WTC11 (cell line): ENCODE measurements around the gene TBL1XR1. TPM values are rescaled to one million over a fixed set of nuclear protein-coding genes. Genes with fewer than 3 reads are reported as not detected.

Experiments
- ATAC-seq: fragments of 200-7000 bp; cut with Tn5 transposase; 2 replicates; pipeline ENCODE4 v1.10.0; 2021; ENCODE audit warnings: mild to moderate bottlenecking, moderate library complexity
- CTCF ChIA-PET: fragments of 300-600 bp; sonication (Branson Sonifier 250); formaldehyde crosslinking; loops from one replicate; lab custom pipeline; 2021; ENCODE audit warnings: antibody characterized with exemption; lab: Charles Lee
- POLR2A ChIA-PET: fragments of 350-600 bp; sonication (Branson Sonifier 250); formaldehyde crosslinking; loops from one replicate; lab custom pipeline; 2021; ENCODE audit warnings: antibody characterized with exemption; lab: Charles Lee
- DNase-seq: peaks from one replicate; pipeline ENCODE4 v3.0.0; 2021; ENCODE audit warnings: low spot score
- H3K27ac Mint-ChIP-seq: 2 replicates; pipeline ENCODE4 v1.8.0; 2021; ENCODE audit warnings: mixed read lengths
- H3K27me3 Mint-ChIP-seq: 2 replicates; pipeline ENCODE4 v1.8.0; 2021; ENCODE audit warnings: low read depth, mild to moderate bottlenecking, moderate library complexity, mixed read lengths
- H3K36me3 Mint-ChIP-seq: 2 replicates; pipeline ENCODE4 v1.8.0; 2021; ENCODE audit warnings: mixed read lengths
- H3K4me1 Mint-ChIP-seq: 2 replicates; pipeline ENCODE4 v1.8.0; 2022; ENCODE audit warnings: mixed read lengths
- H3K4me3 Mint-ChIP-seq: 2 replicates; pipeline ENCODE4 v1.8.0; 2021; ENCODE audit warnings: mild to moderate bottlenecking, moderate library complexity, mixed read lengths
- H3K9me3 Mint-ChIP-seq: 2 replicates; pipeline ENCODE4 v1.8.0; 2021; ENCODE audit warnings: mixed read lengths
- AFF4 ChIP-seq: sonication (generic); formaldehyde crosslinking; IDR thresholded peaks from 2 replicates; pipeline ENCODE4 v1.8.1; 2023; ENCODE audit warnings: mild to moderate bottlenecking, missing genetic modification reagents, borderline replicate concordance
- ERG ChIP-seq: fragments of 250-450 bp; sonication (Bioruptor Pico); IDR thresholded peaks from 2 replicates; pipeline ENCODE4 v1.8.0; 2021; ENCODE audit warnings: mild to moderate bottlenecking
- ETV6 ChIP-seq: sonication (generic); formaldehyde crosslinking; IDR thresholded peaks from 2 replicates; pipeline ENCODE4 v1.8.1; 2022; ENCODE audit warnings: mild to moderate bottlenecking, missing genetic modification reagents
- FOXJ3 ChIP-seq: sonication (generic); formaldehyde crosslinking; IDR thresholded peaks from 2 replicates; pipeline ENCODE4 v1.9.0; 2021; ENCODE audit warnings: missing genetic modification reagents, mild to moderate bottlenecking, borderline replicate concordance
- GABPB1 ChIP-seq: sonication (generic); formaldehyde crosslinking; IDR thresholded peaks from 2 replicates; pipeline ENCODE4 v1.8.1; 2023; ENCODE audit warnings: mild to moderate bottlenecking, missing genetic modification reagents
- HMGA2 ChIP-seq: fragments of 250-450 bp; sonication (Bioruptor Pico); IDR thresholded peaks from 2 replicates; pipeline ENCODE4 v1.4.0; 2021; ENCODE audit warnings: mild to moderate bottlenecking, moderate library complexity
- IRF1 ChIP-seq: sonication (generic); formaldehyde crosslinking; IDR thresholded peaks from 2 replicates; pipeline ENCODE4 v1.8.0; 2023; ENCODE audit warnings: missing genetic modification reagents
- KAT7 ChIP-seq: sonication (generic); formaldehyde crosslinking; IDR thresholded peaks from 2 replicates; pipeline ENCODE4 v1.8.1; 2023; ENCODE audit warnings: missing genetic modification reagents, mild to moderate bottlenecking, borderline replicate concordance
- PRRX2 ChIP-seq: fragments of 250-450 bp; sonication (Bioruptor Pico); IDR thresholded peaks from 2 replicates; pipeline ENCODE4 v1.8.0; 2021; ENCODE audit warnings: mild to moderate bottlenecking
- SMAD3 ChIP-seq: sonication (generic); formaldehyde crosslinking; IDR thresholded peaks from 2 replicates; pipeline ENCODE4 v1.8.0; 2022; ENCODE audit warnings: missing genetic modification reagents, mild to moderate bottlenecking, borderline replicate concordance
- SOX15 ChIP-seq: fragments of 250-450 bp; sonication (Bioruptor Pico); IDR thresholded peaks from 2 replicates; pipeline ENCODE4 v1.9.0; 2021; ENCODE audit warnings: mild to moderate bottlenecking
- SP1 ChIP-seq: sonication (generic); formaldehyde crosslinking; conservative IDR thresholded peaks from 2 replicates; pipeline ENCODE4 v1.8.1; 2022; ENCODE audit warnings: missing genetic modification reagents
- ZNF138 ChIP-seq: sonication (generic); formaldehyde crosslinking; conservative IDR thresholded peaks from 2 replicates; pipeline ENCODE4 v1.8.1; 2022; ENCODE audit warnings: mild to moderate bottlenecking, moderate library complexity, missing genetic modification reagents
- ZNF232 ChIP-seq: sonication (generic); formaldehyde crosslinking; IDR thresholded peaks from 2 replicates; pipeline ENCODE4 v1.8.0; 2022; ENCODE audit warnings: mild to moderate bottlenecking, missing genetic modification reagents
- ZNF263 ChIP-seq: sonication (generic); formaldehyde crosslinking; IDR thresholded peaks from 2 replicates; pipeline ENCODE4 v1.8.1; 2022; ENCODE audit warnings: low read depth, mild to moderate bottlenecking, moderate library complexity, missing genetic modification reagents
- ZNF423 ChIP-seq: fragments of 250-450 bp; sonication (Bioruptor Pico); IDR thresholded peaks from 2 replicates; pipeline ENCODE4 v2.1.2; 2022; ENCODE audit warnings: mild to moderate bottlenecking, moderate library complexity
- ZNF532 ChIP-seq: fragments of 250-450 bp; sonication (Bioruptor Pico); IDR thresholded peaks from 2 replicates; pipeline ENCODE4 v1.9.0; 2021; ENCODE audit warnings: mild to moderate bottlenecking, borderline replicate concordance
- ZNF671 ChIP-seq: fragments of 250-450 bp; sonication (Bioruptor Pico); IDR thresholded peaks from 2 replicates; pipeline ENCODE4 v1.8.0; 2021; ENCODE audit warnings: mild to moderate bottlenecking
- total RNA-seq: library from RNA; stranded (reverse); gene quantifications from 3 replicates; pipeline ENCODE4 v1.2.3, GENCODE V29; 2021
- TF ChIP-seq, protein P1 (sequence below): sonication (generic); formaldehyde crosslinking; IDR thresholded peaks from 2 replicates; pipeline ENCODE4 v1.8.1; 2023; ENCODE audit warnings: mild to moderate bottlenecking, missing genetic modification reagents
- TF ChIP-seq, protein P2 (sequence below): sonication (generic); formaldehyde crosslinking; conservative IDR thresholded peaks from 2 replicates; pipeline ENCODE4 v1.8.1; 2022; ENCODE audit warnings: mild to moderate bottlenecking, missing genetic modification reagents

TBL1XR1 gene
- total RNA-seq, 1 experiment from 2014 or later: 148 TPM

DNA sequence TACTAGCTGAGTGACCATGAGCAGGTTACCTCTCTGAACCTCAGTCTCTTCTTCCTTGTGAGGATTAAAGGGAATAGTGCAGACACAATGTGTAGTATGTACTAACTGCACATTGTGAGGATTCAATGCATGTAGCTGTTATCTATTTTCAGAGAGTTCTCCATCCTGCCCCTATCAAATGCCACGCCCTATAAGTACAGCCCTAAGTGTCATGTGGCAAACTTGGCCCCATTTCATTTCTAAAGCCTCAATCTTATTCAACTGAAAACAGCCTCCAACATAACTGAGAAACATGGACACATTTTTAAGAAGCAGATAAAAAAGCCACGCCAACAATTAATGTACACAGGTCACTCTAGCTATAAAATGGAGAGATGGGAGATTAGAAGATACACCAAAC is 220.0 kb downstream of the TBL1XR1 start:
- POLR2A ChIA-PET: no interaction called here
- no peaks in the 10 kb centered on the region for H3K4me1 Mint-ChIP-seq
- DNase-seq: no peak

More for the DNA sequence above, 220.0 kb downstream of the TBL1XR1 start:
- no peak for TF ChIP-seq ZNF671
- TF ChIP-seq SP1 (CRISPR knock-in tag): no peak
- no peak for TF ChIP-seq ZNF138
- TF ChIP-seq PRRX2 (CRISPR knock-in tag): no peak
- no peak for TF ChIP-seq ETV6
- TF ChIP-seq ZNF232 (CRISPR knock-in tag): no peak
- TF ChIP-seq SMAD3 (CRISPR knock-in tag): no peak
- TF ChIP-seq ZNF532 (CRISPR knock-in tag): no peak
- TF ChIP-seq FOXJ3: no peak
- TF ChIP-seq AFF4: no peak
- TF ChIP-seq IRF1: no peak
- TF ChIP-seq, protein P1, sequence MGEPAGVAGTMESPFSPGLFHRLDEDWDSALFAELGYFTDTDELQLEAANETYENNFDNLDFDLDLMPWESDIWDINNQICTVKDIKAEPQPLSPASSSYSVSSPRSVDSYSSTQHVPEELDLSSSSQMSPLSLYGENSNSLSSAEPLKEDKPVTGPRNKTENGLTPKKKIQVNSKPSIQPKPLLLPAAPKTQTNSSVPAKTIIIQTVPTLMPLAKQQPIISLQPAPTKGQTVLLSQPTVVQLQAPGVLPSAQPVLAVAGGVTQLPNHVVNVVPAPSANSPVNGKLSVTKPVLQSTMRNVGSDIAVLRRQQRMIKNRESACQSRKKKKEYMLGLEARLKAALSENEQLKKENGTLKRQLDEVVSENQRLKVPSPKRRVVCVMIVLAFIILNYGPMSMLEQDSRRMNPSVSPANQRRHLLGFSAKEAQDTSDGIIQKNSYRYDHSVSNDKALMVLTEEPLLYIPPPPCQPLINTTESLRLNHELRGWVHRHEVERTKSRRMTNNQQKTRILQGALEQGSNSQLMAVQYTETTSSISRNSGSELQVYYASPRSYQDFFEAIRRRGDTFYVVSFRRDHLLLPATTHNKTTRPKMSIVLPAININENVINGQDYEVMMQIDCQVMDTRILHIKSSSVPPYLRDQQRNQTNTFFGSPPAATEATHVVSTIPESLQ (CRISPR knock-in tag): no peak
- TF ChIP-seq KAT7 (CRISPR knock-in tag): no peak
- no peak for TF ChIP-seq HMGA2 (CRISPR knock-in tag)
- TF ChIP-seq, protein P2, sequence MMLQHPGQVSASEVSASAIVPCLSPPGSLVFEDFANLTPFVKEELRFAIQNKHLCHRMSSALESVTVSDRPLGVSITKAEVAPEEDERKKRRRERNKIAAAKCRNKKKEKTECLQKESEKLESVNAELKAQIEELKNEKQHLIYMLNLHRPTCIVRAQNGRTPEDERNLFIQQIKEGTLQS (CRISPR knock-in tag): no peak
- TF ChIP-seq ZNF263 (CRISPR knock-in tag): no peak
- TF ChIP-seq GABPB1 (CRISPR knock-in tag): no peak
- no peak for TF ChIP-seq ZNF423 (CRISPR knock-in tag)
- no peak for TF ChIP-seq ERG (CRISPR knock-in tag)
- no peak for TF ChIP-seq SOX15 (CRISPR knock-in tag)
- H3K27ac Mint-ChIP-seq: no peak overlapping the region
- CTCF ChIA-PET: no interaction called here
- ATAC-seq: no peak
- no peaks in the 10 kb centered on the region for H3K27me3 Mint-ChIP-seq
- H3K9me3 Mint-ChIP-seq: peaks cover 11% of the 10 kb centered on the region
- no peak overlapping the region for H3K4me3 Mint-ChIP-seq
- H3K36me3 Mint-ChIP-seq: peaks cover 6% of the 10 kb centered on the region; the same call in 1 of the 2 replicates
